Tibial nerve (tissue), 4 donors: ENCODE measurements around the gene TRIOBP. TPM values are rescaled to one million over a fixed set of nuclear protein-coding genes. Genes with fewer than 3 reads are reported as not detected.
A peak's percentile ranks its signal among the peaks of the same experiment; 100 is the strongest.

Experiments used
- DNase-seq, 2 donors: peaks; one replicate each; pipeline ENCODE4 v3.0.0-alpha.2; 2019; ENCODE audit warnings: low spot score in 2 of 2
- H3K27ac ChIP-seq, 4 donors: fragments of 200-600 bp; sonication (generic) in 3 of 4; one replicate each; pipeline ENCODE4 v1.5.1; 2017 to 2019; ENCODE audit warnings: mild to moderate bottlenecking in 1 of 4
- H3K27me3 ChIP-seq, 2 donors: fragments of 200-600 bp; sonication (generic) in 1 of 2; one replicate each; pipeline versions ENCODE4 v1.5.1 to v1.6.0; 2017 to 2019
- H3K36me3 ChIP-seq, 3 donors: fragments of 200-600 bp; sonication (generic); one replicate each; pipeline ENCODE4 v1.5.1; 2018 to 2019
- H3K4me1 ChIP-seq, 4 donors: fragments of 200-600 bp; sonication (generic) in 3 of 4; one replicate each; pipeline ENCODE4 v1.5.1; 2017 to 2019
- H3K4me3 ChIP-seq, 4 donors: fragments of 200-600 bp; sonication (generic) in 3 of 4; one replicate each; pipeline ENCODE4 v1.5.1; 2017 to 2019; ENCODE audit warnings: mild to moderate bottlenecking in 1 of 4, moderate library complexity in 1 of 4
- H3K9me3 ChIP-seq, 4 donors: fragments of 200-600 bp; sonication (generic) in 3 of 4; one replicate each; pipeline ENCODE4 v1.5.1; 2017 to 2019
- EP300 ChIP-seq, 2 donors: sonication (generic); formaldehyde crosslinking; IDR thresholded peaks; one replicate each; pipeline ENCODE4 v1.6.1; 2017; ENCODE audit warnings: antibody characterized with exemption in 2 of 2, mild to moderate bottlenecking in 1 of 2
- POLR2A ChIP-seq, 2 donors: fragments of 450-650 bp; IDR thresholded peaks; one replicate each; pipeline ENCODE4 v1.6.1; 2017; ENCODE audit warnings: antibody characterized with exemption in 2 of 2, mild to moderate bottlenecking in 2 of 2, moderate library complexity in 2 of 2
- WGBS, 2 donors: methylation state at CpG; one replicate each; pipeline ENCODE4 v1.1.5; 2018; 5-methylcytosine and 5-hydroxymethylcytosine counted together
- total RNA-seq, 4 donors: library from RNA; depleted of rRNA; stranded (reverse); fragments of >200 nt; gene quantifications; one replicate each; pipeline ENCODE4 v1.1.0, GENCODE V29; 2016
- TF ChIP-seq, protein P1 (sequence below), 5 experiments: fragments of 200-600 bp in 3 of 5; fragments of 450-650 bp in 2 of 5; sonication (generic) in 3 of 5; IDR thresholded peaks; one replicate each; pipeline ENCODE4 v1.5.1; 2016 to 2019; ENCODE audit warnings: antibody characterized with exemption in 5 of 5, mild to moderate bottlenecking in 3 of 5, moderate library complexity in 2 of 5

The TRIOBP gene
- total RNA-seq, 4 donors from 2014 or later: 140 to 160 (median 151) TPM

DNA sequence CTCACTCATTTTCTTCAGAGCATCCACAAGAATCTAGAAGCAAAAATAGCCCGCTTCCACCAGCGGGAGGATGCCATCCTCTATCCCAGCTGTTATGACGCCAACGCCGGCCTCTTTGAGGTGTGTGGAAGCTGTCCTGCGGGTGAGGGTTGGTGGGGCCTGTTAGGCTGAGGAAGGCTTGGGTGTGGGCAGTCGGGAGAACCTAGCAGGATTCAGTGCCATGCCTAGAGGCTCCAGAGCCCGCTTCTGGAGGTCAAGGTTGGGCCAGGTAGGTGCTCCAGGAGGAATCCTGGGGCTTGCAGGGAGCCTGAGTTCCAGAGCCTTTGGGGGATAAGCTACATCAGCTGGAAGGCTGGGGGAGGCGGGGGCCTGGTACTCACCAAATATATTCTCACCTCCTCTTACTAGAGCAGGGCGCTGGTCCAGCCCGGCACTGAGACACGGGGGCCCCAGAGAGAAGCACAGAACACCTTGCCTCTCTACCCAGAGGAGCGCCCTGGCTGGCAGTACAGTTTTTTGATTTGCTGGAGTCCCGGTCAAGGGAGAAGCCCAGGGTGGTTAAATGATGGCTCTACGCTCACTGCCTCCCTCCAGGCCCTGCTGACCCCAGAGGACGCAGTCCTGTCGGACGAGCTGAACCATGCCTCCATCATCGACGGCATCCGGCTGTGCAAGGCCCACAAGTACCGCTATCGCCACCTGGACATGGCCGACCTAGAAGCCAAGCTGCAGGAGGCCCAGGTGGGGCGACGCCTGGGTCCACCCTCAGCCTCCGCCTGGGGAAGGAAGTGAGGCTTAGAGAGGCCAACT lies 116.2 kb downstream of the TRIOBP start:
- H3K4me1 ChIP-seq: peaks cover 0 to 21% (median 14%) of the 10 kb centered on the region in 4 donors
- no peak overlapping the region for H3K27ac ChIP-seq
- H3K4me3 ChIP-seq: no peak overlapping the region
- TF ChIP-seq EP300 (IDR thresholded peaks at IDR 0.05) (no peak), POLR2A (IDR thresholded peaks at IDR 0.05) (no peak)
- TF ChIP-seq, protein P1, sequence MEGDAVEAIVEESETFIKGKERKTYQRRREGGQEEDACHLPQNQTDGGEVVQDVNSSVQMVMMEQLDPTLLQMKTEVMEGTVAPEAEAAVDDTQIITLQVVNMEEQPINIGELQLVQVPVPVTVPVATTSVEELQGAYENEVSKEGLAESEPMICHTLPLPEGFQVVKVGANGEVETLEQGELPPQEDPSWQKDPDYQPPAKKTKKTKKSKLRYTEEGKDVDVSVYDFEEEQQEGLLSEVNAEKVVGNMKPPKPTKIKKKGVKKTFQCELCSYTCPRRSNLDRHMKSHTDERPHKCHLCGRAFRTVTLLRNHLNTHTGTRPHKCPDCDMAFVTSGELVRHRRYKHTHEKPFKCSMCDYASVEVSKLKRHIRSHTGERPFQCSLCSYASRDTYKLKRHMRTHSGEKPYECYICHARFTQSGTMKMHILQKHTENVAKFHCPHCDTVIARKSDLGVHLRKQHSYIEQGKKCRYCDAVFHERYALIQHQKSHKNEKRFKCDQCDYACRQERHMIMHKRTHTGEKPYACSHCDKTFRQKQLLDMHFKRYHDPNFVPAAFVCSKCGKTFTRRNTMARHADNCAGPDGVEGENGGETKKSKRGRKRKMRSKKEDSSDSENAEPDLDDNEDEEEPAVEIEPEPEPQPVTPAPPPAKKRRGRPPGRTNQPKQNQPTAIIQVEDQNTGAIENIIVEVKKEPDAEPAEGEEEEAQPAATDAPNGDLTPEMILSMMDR (IDR thresholded peaks at IDR 0.05): no peak
- WGBS, 2 donors: 89 to 92% methylated on average over 20 to 27 of the region's 27 CpGs
- H3K27me3 ChIP-seq: no peaks in the 10 kb centered on the region
- peaks cover 0 to 49% (median 0%) of the 10 kb centered on the region in 3 donors for H3K36me3 ChIP-seq
- H3K9me3 ChIP-seq: no peaks in the 10 kb centered on the region
- no peak for DNase-seq

DNA sequence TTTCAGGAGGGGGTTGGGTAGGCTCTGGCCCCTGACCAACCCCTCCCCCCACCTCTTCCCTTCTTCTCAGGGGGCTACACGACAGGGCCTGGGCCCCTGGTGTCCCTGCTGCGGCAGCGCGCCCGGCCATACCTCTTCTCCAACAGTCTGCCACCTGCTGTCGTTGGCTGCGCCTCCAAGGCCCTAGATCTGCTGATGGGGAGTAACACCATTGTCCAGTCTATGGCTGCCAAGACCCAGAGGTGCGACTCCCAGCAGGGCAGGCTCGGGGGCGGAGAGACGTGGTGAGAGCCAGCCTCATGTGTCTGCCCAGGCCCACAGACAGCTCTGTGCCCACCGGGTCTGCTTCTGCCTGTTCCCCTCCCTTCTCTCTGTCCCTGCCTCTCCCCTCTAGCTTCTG lies 118.7 kb downstream of the TRIOBP start:
- WGBS, 2 donors: 83 to 86% methylated on average over 12 of the region's 12 CpGs
- H3K36me3 ChIP-seq: peaks cover 0 to 45% (median 0%) of the 10 kb centered on the region in 3 donors
- H3K27me3 ChIP-seq: peaks cover 0 to 17% of the 10 kb centered on the region in 2 donors
- TF ChIP-seq POLR2A (IDR thresholded peaks at IDR 0.05): no peak
- TF ChIP-seq, protein P1 (IDR thresholded peaks at IDR 0.05): no peak
- no peak for TF ChIP-seq EP300 (IDR thresholded peaks at IDR 0.05)
- no peak overlapping the region for H3K27ac ChIP-seq
- no peaks in the 10 kb centered on the region for H3K9me3 ChIP-seq
- H3K4me1 ChIP-seq: peaks cover 0 to 21% (median 14%) of the 10 kb centered on the region in 4 donors
- no peak for DNase-seq
- no peak overlapping the region for H3K4me3 ChIP-seq

DNA sequence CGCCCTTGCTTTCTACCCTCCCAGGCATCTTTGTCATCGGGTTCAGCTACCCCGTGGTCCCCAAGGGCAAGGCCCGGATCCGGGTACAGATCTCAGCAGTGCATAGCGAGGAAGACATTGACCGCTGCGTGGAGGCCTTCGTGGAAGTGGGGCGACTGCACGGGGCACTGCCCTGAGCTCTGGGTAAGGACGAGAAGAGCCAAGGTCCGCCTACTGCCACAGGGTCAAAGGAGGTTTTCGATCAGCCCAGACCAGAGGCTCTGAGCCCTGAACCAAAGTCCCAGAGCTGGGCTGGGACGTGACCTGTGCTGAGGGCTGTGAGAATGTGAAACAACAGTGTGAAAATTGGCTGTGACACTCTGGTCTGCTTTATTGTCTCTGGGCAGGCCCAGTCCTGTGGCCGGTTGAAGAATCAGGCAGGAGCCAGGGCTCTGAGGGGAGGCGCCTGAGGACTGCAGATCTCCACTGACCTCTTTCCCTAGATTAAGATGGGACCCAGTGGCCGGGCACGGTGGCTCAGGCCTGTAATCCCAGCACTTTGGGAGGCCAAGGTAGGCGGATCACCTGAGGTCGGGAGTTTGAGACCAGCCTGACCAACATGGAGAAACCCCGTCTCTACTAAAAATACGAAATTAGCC lies 119.8 kb downstream of the TRIOBP start:
- TF ChIP-seq, protein P1 (IDR thresholded peaks at IDR 0.05): no peak
- TF ChIP-seq POLR2A (IDR thresholded peaks at IDR 0.05) (no peak), EP300 (IDR thresholded peaks at IDR 0.05) (no peak)
- H3K4me3 ChIP-seq: no peak overlapping the region
- H3K27ac ChIP-seq: no peak overlapping the region
- H3K4me1 ChIP-seq: peaks cover 0 to 21% (median 14%) of the 10 kb centered on the region in 4 donors
- no peak for DNase-seq
- H3K9me3 ChIP-seq: no peaks in the 10 kb centered on the region
- peaks cover 0 to 45% (median 0%) of the 10 kb centered on the region in 3 donors for H3K36me3 ChIP-seq
- 88 to 90% methylated on average over 23 of the region's 23 CpGs for WGBS, 2 donors
- peaks cover 0 to 26% of the 10 kb centered on the region in 2 donors for H3K27me3 ChIP-seq

DNA sequence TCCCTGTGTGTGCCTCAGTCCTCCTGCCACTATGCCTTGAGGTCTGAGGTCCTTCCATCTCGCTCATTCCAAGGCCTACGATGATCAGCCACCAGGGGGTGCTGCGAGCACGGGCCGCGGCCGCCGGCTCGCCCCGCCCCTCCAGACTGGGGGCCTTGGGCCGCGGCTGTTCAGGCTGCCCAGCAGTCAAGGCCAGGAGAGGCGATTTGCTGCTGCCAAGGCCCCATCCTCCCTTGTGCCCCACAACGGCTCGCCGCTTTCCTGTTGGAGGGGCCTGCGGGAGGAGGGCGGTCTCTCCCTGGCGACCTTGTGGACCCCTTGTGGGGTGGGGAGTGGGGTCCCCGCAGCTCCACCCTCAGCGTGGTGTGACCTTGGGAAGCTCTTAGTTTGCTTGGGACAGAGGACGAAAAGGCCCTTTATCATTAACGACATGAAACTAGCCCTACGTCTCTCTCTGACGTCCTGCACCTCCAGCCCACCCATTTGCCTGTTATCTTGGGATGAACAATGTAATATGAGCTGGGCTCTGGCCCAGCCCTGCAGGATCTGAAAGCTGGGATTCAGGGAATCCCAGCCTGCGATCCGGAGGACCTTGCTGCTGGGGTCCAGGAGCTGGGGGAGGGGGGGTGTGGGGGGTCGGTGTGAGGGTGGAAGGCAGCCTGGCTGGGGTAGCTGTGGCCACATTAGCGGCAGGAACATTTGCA lies 121.0 kb downstream of the TRIOBP start:
- TF ChIP-seq POLR2A (IDR thresholded peaks at IDR 0.05): no peak
- TF ChIP-seq, protein P1 (IDR thresholded peaks at IDR 0.05): peak; percentile 86 to 98 (median 96)
- no peak for TF ChIP-seq EP300 (IDR thresholded peaks at IDR 0.05)
- Histone ChIP-seq H3K9me3 (no peaks in the 10 kb centered on the region), H3K27me3 (peaks cover 0 to 37% of the 10 kb centered on the region in 2 donors), H3K4me1 (peaks cover 0 to 21% (median 14%) of the 10 kb centered on the region in 4 donors), H3K36me3 (peaks cover 0 to 40% (median 0%) of the 10 kb centered on the region in 3 donors), H3K4me3 (peak overlapping the region; percentile 20 to 51 (median 42)), H3K27ac (peak overlapping the region in 1 of 4 donors; percentile 56)
- 0 to 2% methylated on average over 21 to 23 of the region's 29 CpGs for WGBS, 2 donors
- peak; percentile 76 to 93 for DNase-seq
